Motor neuron (in vitro differentiated cells): ENCODE results near the gene COX4I2. TPM values are rescaled to one million over a fixed set of nuclear protein-coding genes. Genes with fewer than 3 reads are reported as not detected.

Source experiments
- ATAC-seq, 8 experiments: fragments of 200-7000 bp; cut with Tn5 transposase; replicated peaks in 6 of 8; 2 replicates each; pipeline ENCODE4 v1.8.0; 2021; ENCODE audit warnings: mild to moderate bottlenecking in 8 of 8, moderate library complexity in 8 of 8
- H3K27ac ChIP-seq, 2 donors: fragments of 250-450 bp; sonication (Bioruptor Pico); 2 replicates each; pipeline ENCODE4 v1.9.0; 2021; ENCODE audit warnings: antibody characterized with exemption in 2 of 2, mild to moderate bottlenecking in 2 of 2, moderate library complexity in 1 of 2
- H3K4me1 ChIP-seq, 2 donors: fragments of 250-450 bp; sonication (Bioruptor Pico); replicated peaks in 1 of 2; 2 replicates each; pipeline ENCODE4 v1.6.1; 2021; ENCODE audit warnings: antibody characterized with exemption in 2 of 2, mild to moderate bottlenecking in 2 of 2, moderate library complexity in 1 of 2
- H3K4me3 ChIP-seq, 5 donors: fragments of 250-450 bp; sonication (Bioruptor Pico); 2 replicates each; pipeline ENCODE4 v1.9.0; 2021; ENCODE audit warnings: antibody characterized with exemption in 5 of 5, mild to moderate bottlenecking in 5 of 5, moderate library complexity in 4 of 5
- WGBS, 10 experiments: fragments of 450-650 bp; shearing (Covaris generic); methylation state at CpG; one replicate each; pipeline ENCODE4 v1.0.0; 2022; 5-methylcytosine and 5-hydroxymethylcytosine counted together
- in situ Hi-C, 9 experiments: fragments of 400-800 bp; cut with MboI; loops; one replicate each; pipeline ENCODE4 v1.15.0; 2021; ENCODE audit warnings: low sequenced_read_pairs in 9 of 9, low pct_unique_long_range_greater_than_20kb in 2 of 9; ENCODE audit not compliant: unreplicated experiment in 9 of 9
- total RNA-seq, 8 experiments: library from RNA; unstranded; fragments of 300-600 nt; gene quantifications; 2 replicates each; pipeline versions ENCODE4 v1.2.3 to v1.2.4, GENCODE V29; 2022

The COX4I2 gene
- total RNA-seq, 8 experiments from 2014 or later: not detected

DNA sequence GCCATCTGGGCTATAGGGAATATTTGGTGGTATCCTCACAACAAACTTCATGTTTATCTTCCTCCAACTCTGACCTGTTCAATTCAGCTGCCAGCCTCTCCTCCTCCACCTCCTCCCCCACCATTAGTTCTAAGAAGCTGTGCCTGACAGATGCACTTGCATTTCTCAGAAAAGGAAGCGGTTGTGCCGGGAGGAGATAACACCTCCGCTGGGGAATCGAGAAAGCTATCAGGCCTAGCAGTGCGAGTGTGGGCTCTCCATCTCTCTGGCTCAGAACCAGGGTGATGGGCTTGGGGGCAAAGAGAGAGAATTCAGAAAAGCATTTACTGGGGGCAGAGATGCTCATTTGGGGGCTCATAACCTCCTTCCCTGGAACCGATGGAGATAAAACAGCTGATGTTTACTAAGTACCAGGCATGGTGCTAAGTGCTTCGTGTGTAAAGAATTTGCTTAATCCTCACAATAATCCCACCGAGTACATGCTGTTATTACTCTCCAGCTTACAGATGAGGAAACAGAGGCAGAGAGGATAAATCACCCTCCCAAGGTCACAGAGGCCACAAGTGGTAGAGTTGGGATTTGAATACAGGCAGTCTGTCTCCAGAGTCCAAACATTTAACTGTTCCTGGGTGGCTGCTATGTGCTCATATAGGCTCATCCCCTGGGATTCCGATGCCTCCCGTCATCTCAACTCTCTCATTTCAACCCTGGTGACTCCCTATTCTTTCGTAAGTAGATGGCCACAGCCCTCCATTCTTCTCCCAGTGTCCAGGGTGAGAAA, 38.3 kb downstream of the COX4I2 start:
- in situ Hi-C loops: no loop called here
- 8 to 97% (median 86%) methylated on average over 2 to 10 of the region's 11 CpGs; no CpG with 5 or more reads in 1 of the 10 experiments for WGBS, 10 experiments
- no peak overlapping the region for H3K27ac ChIP-seq
- peaks cover 0 to 5% of the 10 kb centered on the region in 2 donors for H3K4me1 ChIP-seq
- H3K4me3 ChIP-seq: no peak overlapping the region
- ATAC-seq: peak in 1 of 8 experiments; percentile 40

DNA sequence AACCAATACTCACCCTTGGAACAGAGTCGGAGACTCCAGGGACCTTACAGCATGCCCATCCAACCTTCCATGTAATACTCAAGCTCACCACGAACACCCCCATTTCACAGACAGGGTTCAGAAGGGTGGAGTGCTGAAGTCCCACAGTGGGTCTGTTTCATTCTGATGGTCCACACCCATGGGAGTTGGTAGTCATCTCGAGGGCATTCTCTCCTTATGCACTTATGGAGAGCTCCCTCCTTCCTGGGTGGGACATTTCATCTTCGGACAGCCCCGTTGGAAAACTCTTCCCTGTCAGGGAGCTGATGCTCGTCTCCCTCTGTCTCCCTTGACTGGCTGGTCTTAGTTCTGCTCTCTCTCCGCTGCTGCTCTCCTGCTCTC, 38.9 kb downstream of the COX4I2 start:
- peak in 3 of 8 experiments; percentile 48 to 71 (median 57) for ATAC-seq
- H3K27ac ChIP-seq: no peak overlapping the region
- H3K4me3 ChIP-seq: no peak overlapping the region
- in situ Hi-C loops: no loop called here
- WGBS, 10 experiments: 20 to 100% (median 100%) methylated on average over 1 to 5 of the region's 7 CpGs; no CpG with 5 or more reads in 3 of the 10 experiments
- peaks cover 0 to 5% of the 10 kb centered on the region in 2 donors for H3K4me1 ChIP-seq

DNA sequence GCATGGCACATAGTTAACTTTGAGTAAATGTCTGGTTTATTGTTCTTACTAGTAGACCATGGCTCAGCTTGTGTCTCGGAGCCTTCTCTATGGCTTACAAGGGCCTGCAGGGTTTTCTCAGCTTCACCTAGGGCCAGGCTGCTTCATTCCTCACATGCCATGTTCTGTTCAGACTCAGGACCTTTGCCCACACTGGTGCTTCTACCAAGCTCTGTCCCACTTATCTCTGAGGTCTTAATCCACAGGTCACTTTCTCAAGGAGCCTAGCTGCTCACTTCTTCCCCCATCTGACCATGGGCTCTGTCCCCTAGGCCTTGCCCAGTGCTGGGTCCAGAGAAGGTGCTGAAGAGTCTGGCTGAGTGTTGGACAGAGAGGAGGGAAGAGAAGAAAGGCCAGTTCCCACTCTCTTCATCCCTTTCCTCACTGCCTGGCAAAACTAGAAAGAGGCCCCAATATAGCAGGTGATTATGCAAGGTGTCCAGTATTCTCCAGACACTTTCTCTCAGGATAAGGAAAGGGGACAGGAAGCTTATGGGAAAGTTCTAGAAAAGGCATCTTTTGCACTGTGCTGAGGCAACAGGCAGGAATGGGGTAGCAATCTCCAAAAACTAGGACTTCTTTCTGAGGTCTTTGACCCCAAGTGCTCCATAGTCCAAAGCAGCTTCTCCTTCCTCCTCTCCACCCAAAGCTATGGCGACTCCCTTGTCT, 40.0 kb downstream of the COX4I2 start:
- in situ Hi-C loops: no loop called here
- no peak for ATAC-seq
- H3K4me1 ChIP-seq: peaks cover 0 to 5% of the 10 kb centered on the region in 2 donors
- no peak overlapping the region for H3K27ac ChIP-seq
- no peak overlapping the region for H3K4me3 ChIP-seq
- 80 to 100% (median 100%) methylated on average over 1 to 2 of the region's 2 CpGs; no CpG with 5 or more reads in 4 of the 10 experiments for WGBS, 10 experiments

DNA sequence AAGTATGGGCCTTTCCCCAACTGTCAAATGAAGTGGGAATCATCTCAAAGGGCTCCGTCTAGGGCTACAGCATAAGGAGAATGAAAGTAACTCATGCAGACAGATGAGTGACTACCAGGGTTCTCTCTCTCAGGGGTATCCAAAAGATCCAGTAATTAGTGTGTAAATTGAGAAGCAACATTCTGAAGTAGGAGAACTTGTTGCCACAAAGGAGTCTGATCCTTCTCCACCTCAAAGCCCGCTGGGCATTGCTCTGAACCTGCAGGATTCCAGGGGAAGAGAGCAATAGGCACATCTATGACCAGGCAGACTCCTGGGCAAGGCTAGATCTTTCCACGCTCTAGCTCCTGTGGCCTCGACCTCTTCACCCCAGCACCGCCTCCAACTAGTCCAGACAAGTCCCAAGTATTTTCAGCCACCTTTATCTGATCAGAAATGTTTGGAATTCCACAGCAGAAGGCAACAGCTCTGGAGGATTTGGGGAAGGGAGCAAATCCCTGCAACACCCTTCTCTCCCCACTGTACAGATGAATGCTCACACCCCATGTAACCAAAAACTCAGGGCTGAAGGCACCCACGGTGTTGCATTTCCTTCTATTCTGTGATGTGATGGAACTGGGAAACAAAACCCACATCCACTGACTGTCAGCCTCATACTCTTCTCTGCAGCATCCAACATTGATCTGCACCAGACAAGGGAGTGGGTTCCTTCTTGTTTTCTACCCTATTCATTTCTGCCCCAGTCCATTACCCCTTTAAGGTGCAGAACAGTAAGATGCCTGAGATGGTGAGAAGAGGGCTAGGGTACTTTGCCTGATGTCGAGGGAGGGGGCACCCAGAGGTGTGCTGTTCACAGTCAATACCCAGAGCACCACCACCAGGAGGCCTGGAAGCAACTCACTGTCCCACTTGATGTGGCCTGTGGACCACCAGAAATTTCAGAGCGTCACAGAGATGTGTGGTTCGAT, 41.0 kb downstream of the COX4I2 start:
- Histone ChIP-seq H3K4me3 (no peak overlapping the region), H3K27ac (peak overlapping the region in 1 of 2 donors; percentile 9), H3K4me1 (peaks cover 0 to 5% of the 10 kb centered on the region in 2 donors)
- in situ Hi-C loops: no loop called here
- WGBS, 10 experiments: 60 to 100% (median 87%) methylated on average over 1 to 4 of the region's 9 CpGs; no CpG with 5 or more reads in 2 of the 10 experiments
- ATAC-seq: peak in 3 of 8 experiments; percentile 51 to 63 (median 61)

DNA sequence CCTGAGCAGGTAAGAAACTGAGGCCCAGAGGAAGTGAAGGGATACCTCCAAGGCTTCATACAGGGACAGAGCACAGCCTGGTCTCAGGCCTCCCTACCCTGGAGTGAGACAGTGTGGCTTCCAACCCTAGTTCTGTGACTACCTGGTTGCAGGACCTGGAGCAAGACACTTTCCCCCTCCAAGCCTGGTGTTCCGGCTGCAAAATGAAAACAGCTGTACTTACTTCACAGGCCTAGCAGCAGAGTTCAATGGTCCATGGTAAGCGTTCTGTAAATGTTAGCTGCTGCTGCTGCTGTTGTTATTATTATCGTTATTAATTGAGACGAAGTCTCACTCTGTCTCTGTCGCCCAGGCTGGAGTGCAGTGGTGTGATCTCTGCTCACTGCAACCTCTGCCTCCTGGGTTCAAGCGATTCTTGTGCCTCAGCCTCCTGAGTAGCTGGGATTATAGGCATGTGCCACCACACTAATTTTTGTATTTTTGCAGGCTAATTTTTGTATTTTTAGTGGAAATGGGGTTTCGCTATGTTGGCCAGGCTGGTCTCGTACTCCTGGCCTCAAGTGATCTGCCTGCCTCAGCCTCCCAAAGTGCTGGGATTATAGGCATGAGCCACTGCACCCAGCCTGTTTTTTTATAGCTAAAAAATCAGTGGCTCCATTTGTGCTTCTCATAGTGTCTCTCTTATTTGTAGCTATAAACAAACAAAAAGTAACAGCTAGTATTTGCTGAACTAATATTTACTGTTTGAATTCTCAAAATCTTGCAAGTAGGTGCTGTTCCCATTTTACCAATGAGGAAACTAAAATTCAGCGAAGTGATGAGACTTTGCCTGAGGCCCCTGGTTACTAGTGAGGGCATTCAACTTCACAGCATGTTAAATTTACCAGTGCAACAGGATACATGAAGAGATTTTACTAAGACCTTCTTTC, 41.9 kb downstream of the COX4I2 start:
- Histone ChIP-seq H3K27ac (no peak overlapping the region), H3K4me1 (peaks cover 0 to 5% of the 10 kb centered on the region in 2 donors), H3K4me3 (no peak overlapping the region)
- peak in 1 of 8 experiments; percentile 14 for ATAC-seq
- in situ Hi-C loops: no loop called here
- WGBS, 10 experiments: 60 to 100% (median 97%) methylated on average over 1 to 6 of the region's 9 CpGs

DNA sequence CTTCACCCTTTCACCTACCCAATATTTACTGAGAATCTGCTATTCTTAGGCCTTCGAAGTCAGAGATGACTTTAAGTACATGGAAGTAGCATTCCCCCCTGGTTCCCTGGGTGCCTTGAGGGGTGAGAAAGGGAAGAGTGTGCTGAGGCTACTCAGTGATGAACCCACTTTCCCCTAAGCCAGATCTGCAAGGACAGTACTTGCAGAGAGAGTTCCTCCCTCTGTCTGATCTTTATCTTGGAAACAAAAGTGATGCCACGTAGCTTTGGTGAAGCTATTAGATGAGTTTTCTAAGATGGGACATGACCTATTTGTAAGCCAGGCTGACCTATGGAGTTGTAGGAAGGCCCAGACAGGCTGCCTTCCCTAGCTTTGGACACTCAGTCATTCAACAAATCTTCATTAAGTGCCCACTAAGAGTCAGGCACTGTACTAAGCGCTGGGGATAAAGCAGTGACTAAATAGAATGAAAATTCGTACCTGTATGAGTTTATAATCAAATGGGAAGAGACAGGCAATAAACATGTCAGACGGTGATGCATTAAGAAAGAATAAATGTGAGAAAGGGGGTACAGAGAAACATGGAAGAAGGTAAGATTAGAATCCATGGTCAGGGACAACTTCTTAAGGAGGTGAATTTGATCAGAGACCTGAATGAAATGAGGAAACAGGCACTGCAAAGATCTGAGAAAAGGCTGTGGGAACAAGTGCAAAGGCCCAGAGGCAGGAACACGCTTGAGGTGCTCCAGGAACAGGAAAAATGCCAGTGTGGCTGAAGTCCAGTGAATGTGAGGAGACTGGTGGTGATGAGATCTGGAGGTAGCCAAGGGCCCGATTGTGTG, 42.8 kb downstream of the COX4I2 start:
- no peak overlapping the region for H3K27ac ChIP-seq
- peaks cover 0 to 5% of the 10 kb centered on the region in 2 donors for H3K4me1 ChIP-seq
- H3K4me3 ChIP-seq: no peak overlapping the region
- ATAC-seq: peak in 1 of 8 experiments; percentile 10
- in situ Hi-C loops: no loop called here
- 77 to 93% (median 87%) methylated on average over 1 to 7 of the region's 7 CpGs for WGBS, 10 experiments

DNA sequence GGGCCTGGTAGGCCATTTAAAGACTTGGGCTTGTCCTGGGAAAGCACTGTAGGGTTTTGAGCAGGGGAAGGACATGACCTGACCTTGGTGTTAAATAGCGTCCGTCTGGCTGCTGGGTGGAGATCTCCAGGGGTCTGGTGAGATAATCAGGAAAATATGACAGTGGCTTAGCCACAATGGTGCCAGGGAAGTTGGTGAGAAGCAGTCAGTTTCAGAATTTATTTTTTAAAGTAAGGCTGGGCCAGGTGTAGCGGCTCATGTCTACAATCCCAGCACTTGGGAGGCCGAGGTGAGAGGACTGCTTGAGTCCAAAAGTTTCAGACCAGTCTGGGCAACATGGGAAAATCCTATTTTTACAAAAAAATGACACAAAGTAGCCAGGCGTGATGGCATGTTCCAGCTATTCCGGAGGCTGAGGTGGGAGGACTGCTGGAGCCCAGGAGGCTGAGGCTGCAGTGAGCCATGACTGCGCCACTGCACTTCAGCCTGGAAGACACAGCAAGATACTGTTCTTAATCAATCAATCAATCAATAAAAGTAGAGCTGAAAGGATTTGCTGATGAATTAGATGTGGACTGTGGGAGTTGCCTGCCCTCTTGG, 43.5 kb downstream of the COX4I2 start:
- H3K4me3 ChIP-seq: no peak overlapping the region
- peaks cover 0 to 5% of the 10 kb centered on the region in 2 donors for H3K4me1 ChIP-seq
- H3K27ac ChIP-seq: no peak overlapping the region
- ATAC-seq: no peak
- 50 to 100% (median 88%) methylated on average over 1 to 6 of the region's 7 CpGs; no CpG with 5 or more reads in 2 of the 10 experiments for WGBS, 10 experiments
- in situ Hi-C loops: no loop called here

DNA sequence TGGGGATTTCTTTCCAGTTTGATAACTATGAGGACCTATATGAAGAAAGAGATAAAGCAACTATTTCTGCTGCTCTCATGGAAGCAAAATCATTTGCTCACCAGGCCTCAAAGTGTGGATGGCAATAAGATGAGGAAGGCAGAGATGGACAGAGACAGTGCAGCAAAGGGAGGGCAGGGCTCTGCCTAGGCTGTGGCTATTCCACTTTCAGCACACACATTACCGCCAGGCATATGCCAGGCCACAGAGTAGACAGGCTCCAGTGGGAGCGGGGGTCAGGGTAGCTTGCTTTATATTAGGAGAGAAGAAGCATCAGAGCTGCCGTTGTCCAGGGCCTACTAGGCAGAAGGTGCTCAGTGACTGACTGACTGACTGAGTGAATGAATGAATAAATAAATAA, 44.1 kb downstream of the COX4I2 start:
- ATAC-seq: no peak
- no peak overlapping the region for H3K4me3 ChIP-seq
- no peak overlapping the region for H3K27ac ChIP-seq
- peaks cover 0 to 5% of the 10 kb centered on the region in 2 donors for H3K4me1 ChIP-seq
- in situ Hi-C loops: no loop called here
- WGBS, 10 experiments: 86 to 100% (median 96%) methylated on average over 1 to 3 of the region's 3 CpGs; no CpG with 5 or more reads in 5 of the 10 experiments

DNA sequence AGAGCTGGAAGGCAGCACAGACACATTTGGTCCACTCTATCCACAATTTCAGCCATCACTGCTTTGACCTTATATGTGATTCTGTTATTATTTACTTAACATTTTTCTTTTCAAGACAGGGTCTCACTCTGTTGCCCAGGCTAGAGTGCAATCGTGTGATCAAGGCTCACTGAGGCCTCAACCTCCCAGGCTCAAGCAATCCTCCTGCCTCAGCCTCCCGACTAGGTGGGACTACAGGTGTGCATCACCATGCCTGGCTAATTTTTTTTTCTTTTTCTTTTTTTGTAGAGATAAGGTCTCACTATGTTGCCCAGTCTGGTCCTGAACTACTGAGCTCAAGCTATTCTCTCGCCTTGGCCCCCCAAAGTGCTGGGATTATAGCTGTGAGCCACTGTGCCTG, 44.6 kb downstream of the COX4I2 start:
- Histone ChIP-seq H3K4me1 (peaks cover 0 to 5% of the 10 kb centered on the region in 2 donors), H3K27ac (no peak overlapping the region), H3K4me3 (no peak overlapping the region)
- ATAC-seq: no peak
- 88 to 100% (median 100%) methylated on average over 1 to 3 of the region's 3 CpGs; no CpG with 5 or more reads in 2 of the 10 experiments for WGBS, 10 experiments
- in situ Hi-C loops: no loop called here

DNA sequence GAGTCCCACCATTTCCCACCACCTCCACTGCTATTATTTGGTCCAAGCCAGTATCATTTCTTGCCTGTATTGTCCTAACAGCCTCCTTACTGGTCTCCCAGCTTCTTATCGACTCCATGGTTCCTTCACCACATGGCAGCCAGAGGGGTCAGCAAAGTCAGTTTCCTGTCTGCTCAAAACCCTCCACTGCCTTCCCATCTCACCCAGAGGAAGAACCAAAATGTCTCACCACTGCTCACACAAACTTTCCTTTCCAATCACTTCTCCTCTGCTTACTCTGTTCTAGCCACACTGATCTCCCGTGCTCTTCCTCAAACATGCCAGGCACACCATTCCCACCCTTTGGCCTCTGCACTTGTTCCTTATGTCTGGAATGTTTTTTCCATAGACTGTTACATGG, 45.2 kb downstream of the COX4I2 start:
- ATAC-seq: no peak
- Histone ChIP-seq H3K4me1 (peaks cover 0 to 5% of the 10 kb centered on the region in 2 donors), H3K4me3 (no peak overlapping the region), H3K27ac (no peak overlapping the region)
- WGBS, 10 experiments: 64 to 100% (median 78%) methylated on average over 1 to 2 of the region's 2 CpGs; no CpG with 5 or more reads in 2 of the 10 experiments
- in situ Hi-C loops: no loop called here
